IMR-90 (cell line): ENCODE data around the gene TMEM141. TPM values are rescaled to one million over a fixed set of nuclear protein-coding genes. Genes with fewer than 3 reads are reported as not detected.

ENCODE experiments used
- ATAC-seq: fragments of 200-7000 bp; cut with Tn5 transposase; 2 replicates; pipeline ENCODE4 v1.9.1; 2020; ENCODE audit warnings: low read depth, mild to moderate bottlenecking, moderate library complexity
- BruUV-seq: library from RNA; stranded (reverse); fragments of 400-500 nt; replicated peaks from 2 replicates; lab custom pipeline; 2021; lab: Mats Ljungman, UMichigan
- CTCF ChIA-PET: fragments of 300-600 bp; formaldehyde crosslinking; extraction: SDS; loops from one replicate; lab custom pipeline; 2021; ENCODE audit warnings: antibody characterized with exemption; lab: Yijun Ruan, JAX
- POLR2A ChIA-PET: fragments of 300-600 bp; sonication (Branson Sonifier 250); formaldehyde crosslinking; loops from one replicate; lab custom pipeline; 2022; ENCODE audit warnings: antibody characterized with exemption; ENCODE audit not compliant: unreplicated experiment; lab: Charles Lee
- DNase-seq: peaks from one replicate; pipeline ENCODE4 v3.0.0; 2013
- H2AFZ ChIP-seq: replicated peaks from 2 replicates; pipeline ENCODE3; 2013; ENCODE audit warnings: low read length, mild to moderate bottlenecking; ENCODE audit not compliant: poor library complexity
- H2AK5ac ChIP-seq: 2 replicates; pipeline ENCODE4 v1.6.1; 2013; ENCODE audit warnings: low read depth, low read length, inconsistent platforms
- H2AK9ac ChIP-seq: replicated peaks from 2 replicates; pipeline ENCODE3; 2013; ENCODE audit warnings: mild to moderate bottlenecking, low read depth, low read length, moderate library complexity; ENCODE audit not compliant: poor library complexity
- H2BK120ac ChIP-seq: 2 replicates; pipeline ENCODE4 v1.6.1; 2013; ENCODE audit warnings: low read depth, low read length, inconsistent platforms
- H2BK15ac ChIP-seq: 3 replicates; pipeline ENCODE4 v1.6.1; 2013; ENCODE audit warnings: low read depth, low read length, inconsistent platforms
- H2BK20ac ChIP-seq: 2 replicates; pipeline ENCODE4 v1.6.1; 2013; ENCODE audit warnings: low read depth, mild to moderate bottlenecking, inconsistent platforms, low read length, moderate library complexity
- H2BK5ac ChIP-seq: 2 replicates; pipeline ENCODE4 v1.6.1; 2013; ENCODE audit warnings: mild to moderate bottlenecking, low read depth, low read length, inconsistent platforms; ENCODE audit not compliant: poor library complexity, severe bottlenecking
- H3K14ac ChIP-seq: replicated peaks from 2 replicates; pipeline ENCODE4 v1.6.1; 2013; ENCODE audit warnings: low read depth, low read length, inconsistent platforms
- H3K18ac ChIP-seq: 2 replicates; pipeline ENCODE4 v1.6.1; 2013; ENCODE audit warnings: low read depth, low read length, control low read depth
- H3K23ac ChIP-seq: 2 replicates; pipeline ENCODE4 v1.6.1; 2013; ENCODE audit warnings: low read depth, low read length, inconsistent platforms
- H3K27ac ChIP-seq: 2 replicates; pipeline ENCODE4 v1.5.1; 2013; ENCODE audit warnings: mild to moderate bottlenecking, control low read depth, low read length; ENCODE audit not compliant: insufficient read depth
- H3K27me3 ChIP-seq: 2 replicates; pipeline ENCODE4 v1.6.1; 2013; ENCODE audit warnings: low read length; ENCODE audit not compliant: control insufficient read depth, insufficient read depth
- H3K36me3 ChIP-seq: 2 replicates; pipeline ENCODE4 v1.6.1; 2013; ENCODE audit warnings: low read length, mixed read lengths; ENCODE audit not compliant: control insufficient read depth, insufficient read depth
- H3K4ac ChIP-seq: 2 replicates; pipeline ENCODE4 v1.6.1; 2013; ENCODE audit warnings: low read depth, low read length, inconsistent platforms
- H3K4me1 ChIP-seq: 2 replicates; pipeline ENCODE4 v1.6.1; 2013; ENCODE audit warnings: low read length, mixed read lengths; ENCODE audit not compliant: control insufficient read depth, insufficient read depth
- H3K4me2 ChIP-seq: 2 replicates; pipeline ENCODE4 v1.6.1; 2013; ENCODE audit warnings: low read depth, mild to moderate bottlenecking, control low read depth, low read length, moderate library complexity
- H3K4me3 ChIP-seq: 2 replicates; pipeline ENCODE4 v1.5.1; 2013; ENCODE audit warnings: low read depth, mild to moderate bottlenecking, control low read depth, low read length, moderate library complexity; ENCODE audit not compliant: insufficient read depth
- H3K56ac ChIP-seq: 2 replicates; pipeline ENCODE4 v1.6.1; 2013; ENCODE audit warnings: low read length, inconsistent platforms; ENCODE audit not compliant: insufficient read depth; ENCODE audit errors: extremely low read depth
- H3K79me1 ChIP-seq, 2 experiments: 2 replicates each; pipeline ENCODE4 v1.6.1; 2013; ENCODE audit warnings: low read length in 2 of 2, inconsistent platforms in 1 of 2, low read depth in 1 of 2
- H3K9ac ChIP-seq: 2 replicates; pipeline ENCODE4 v1.6.1; 2013; ENCODE audit warnings: low read depth, low read length, control low read depth
- H3K9me1 ChIP-seq: 2 replicates; pipeline ENCODE4 v1.6.1; 2013; ENCODE audit warnings: low read length, inconsistent platforms; ENCODE audit not compliant: insufficient read depth
- H3K9me3 ChIP-seq: 2 replicates; pipeline ENCODE4 v1.6.1; 2013; ENCODE audit warnings: low read length; ENCODE audit not compliant: control insufficient read depth, insufficient read depth
- H4K20me1 ChIP-seq: 2 replicates; pipeline ENCODE4 v1.6.1; 2013; ENCODE audit warnings: low read length, inconsistent platforms; ENCODE audit not compliant: insufficient read depth
- H4K5ac ChIP-seq: 2 replicates; pipeline ENCODE4 v1.6.1; 2013; ENCODE audit warnings: mild to moderate bottlenecking, low read depth, low read length, control low read depth
- H4K8ac ChIP-seq, 2 experiments: 2 replicates each; pipeline ENCODE4 v1.6.1; 2013; ENCODE audit warnings: low read depth in 2 of 2, low read length in 2 of 2, control low read depth in 1 of 2, inconsistent platforms in 1 of 2
- H4K91ac ChIP-seq: 2 replicates; pipeline ENCODE4 v1.6.1; 2013; ENCODE audit warnings: low read depth, low read length, inconsistent platforms; ENCODE audit not compliant: insufficient read depth
- BHLHE40 ChIP-seq: fragments of 150-350 bp; IDR thresholded peaks from 2 replicates; pipeline ENCODE4 v1.6.1; 2016; ENCODE audit warnings: mild to moderate bottlenecking, low read depth, low read length
- CTCF ChIP-seq: conservative IDR thresholded peaks from 2 replicates; pipeline ENCODE4 v1.5.1; 2012; ENCODE audit warnings: mild to moderate bottlenecking, low read depth, low read length, improper control_type of control experiment
- ELK1 ChIP-seq: fragments of 150-350 bp; IDR thresholded peaks from 2 replicates; pipeline ENCODE4 v1.6.1; 2016; ENCODE audit warnings: low read depth, mild to moderate bottlenecking, low read length, moderate library complexity, borderline replicate concordance
- FOS ChIP-seq: fragments of 150-350 bp; IDR thresholded peaks from 2 replicates; pipeline ENCODE4 v1.6.1; 2016; ENCODE audit warnings: low read depth, low read length
- MAFK ChIP-seq: IDR thresholded peaks from 2 replicates; pipeline ENCODE4 v1.6.1; 2012; ENCODE audit warnings: low read depth, low read length, improper control_type of control experiment
- MAZ ChIP-seq: IDR thresholded peaks from 2 replicates; pipeline ENCODE4 v1.6.1; 2012; ENCODE audit warnings: low read depth, mild to moderate bottlenecking, low read length, improper control_type of control experiment, moderate library complexity, borderline replicate concordance
- NFE2L2 ChIP-seq: fragments of 150-350 bp; IDR thresholded peaks from 2 replicates; pipeline ENCODE4 v1.6.1; 2016; ENCODE audit warnings: low read depth, mild to moderate bottlenecking, low read length
- POLR2A ChIP-seq: IDR thresholded peaks from 2 replicates; pipeline ENCODE4 v1.6.1; 2012; ENCODE audit warnings: mild to moderate bottlenecking, low read depth, low read length
- RAD21 ChIP-seq: IDR thresholded peaks from 2 replicates; pipeline ENCODE4 v1.6.1; 2012; ENCODE audit warnings: low read length, improper control_type of control experiment
- RFX5 ChIP-seq: IDR thresholded peaks from 2 replicates; pipeline ENCODE4 v1.8.0; 2012; ENCODE audit warnings: low read depth, mild to moderate bottlenecking, low read length, moderate library complexity
- SMC3 ChIP-seq: fragments of 150-350 bp; IDR thresholded peaks from 2 replicates; pipeline ENCODE4 v1.6.1; 2016; ENCODE audit warnings: low read depth, mild to moderate bottlenecking, antibody characterized with exemption, low read length, moderate library complexity
- WGBS, 2 experiments: methylation state at CpG; one replicate each; pipeline versions ENCODE4 v1.1.5 to v1.1.7; 2013; ENCODE audit warnings: missing lambda C conversion rate in 2 of 2; ENCODE audit not compliant: insufficient read length in 1 of 2; ENCODE audit errors: extremely low coverage in 2 of 2; 5-methylcytosine and 5-hydroxymethylcytosine counted together
- dilution Hi-C: fragments of 300-500 bp; cut with HindIII; formaldehyde crosslinking; loops from one replicate; pipeline ENCODE4 v1.14.3; 2018; ENCODE audit warnings: low sequenced_read_pairs; ENCODE audit not compliant: unreplicated experiment
- in situ Hi-C: fragments of 300-500 bp; cut with MboI; formaldehyde crosslinking; loops from 3 replicates; pipeline ENCODE4 v1.14.3; 2019; ENCODE audit warnings: low sequenced_read_pairs, inconsistent platforms, mixed read lengths
- intact Hi-C: fragments of 100-400 bp; cut with micrococcal nuclease; formaldehyde crosslinking; loops from 2 replicates; pipeline ENCODE4 v1.10.0; 2022
- polyA plus RNA-seq, 3 experiments: library from polyadenylated mRNA; depleted of rRNA; stranded (reverse); fragments of >200 nt; gene quantifications; 2 replicates each; pipeline ENCODE4 v1.2.3, GENCODE V29; 2012; ENCODE audit warnings: low replicate concordance in 1 of 3
- total RNA-seq: library from RNA; depleted of rRNA; stranded (reverse); fragments of >200 nt; gene quantifications from 2 replicates; pipeline ENCODE4 v1.2.3, GENCODE V29; 2012

Gene TMEM141
- total and polyA plus RNA-seq, 2 of the 4 experiments (the other 2 are of a cell fraction): 39.1 to 77.8 TPM

GRCh38 chr9:136799079-136799853 is 8.1 kb downstream of the TMEM141 start (continued):
- TF ChIP-seq RAD21: no peak

- DNase-seq: peak; percentile 24
- no peak overlapping the region for H4K8ac ChIP-seq
- H3K79me1 ChIP-seq: no peaks in the 10 kb centered on the region
- no peaks in the 10 kb centered on the region for H3K9me1 ChIP-seq
- no peak overlapping the region for H3K56ac ChIP-seq
- in situ Hi-C loops: no loop called here
- H4K20me1 ChIP-seq: peaks cover 8% of the 10 kb centered on the region
- no peak overlapping the region for H3K23ac ChIP-seq
- no peaks in the 10 kb centered on the region for H3K9me3 ChIP-seq
- H3K9ac ChIP-seq: no peak overlapping the region
- no peak overlapping the region for H3K4ac ChIP-seq
- H4K5ac ChIP-seq: no peak overlapping the region
- H2BK120ac ChIP-seq: no peak overlapping the region
- peak; percentile 80 for ATAC-seq
- no peak overlapping the region for H2BK15ac ChIP-seq
- TF ChIP-seq MAFK (no peak), MAZ (no peak), NFE2L2 (no peak), CTCF (no peak), RFX5 (no peak), BHLHE40 (no peak), ELK1 (no peak), SMC3 (no peak), RAD21 (no peak), FOS (no peak), POLR2A (no peak)
- H2AK5ac ChIP-seq: no peak overlapping the region
- H3K27me3 ChIP-seq: peaks cover 37% of the 10 kb centered on the region
- ChIA-PET POLR2A (no interaction called here), CTCF (no interaction called here)
- H2BK20ac ChIP-seq: no peak overlapping the region
- peak overlapping the region; percentile 84 for H2AFZ ChIP-seq
- H3K27ac ChIP-seq: no peak overlapping the region
- H3K4me3 ChIP-seq: peak overlapping the region; percentile 37
- no TSS peak for BruUV-seq
- no peak overlapping the region for H3K18ac ChIP-seq
- no peaks in the 10 kb centered on the region for H3K36me3 ChIP-seq
- peak overlapping the region; percentile 88 for H3K4me2 ChIP-seq
- no peak overlapping the region for H2BK5ac ChIP-seq
- H3K4me1 ChIP-seq: peaks cover 10% of the 10 kb centered on the region
- dilution Hi-C loops: no loop called here
- 1% methylated on average over 12 of the region's 63 CpGs; no CpG with 5 or more reads in 1 of the 2 experiments for WGBS, 2 experiments
- no peak overlapping the region for H3K14ac ChIP-seq
- intact Hi-C loops: no loop called here
- no peak overlapping the region for H2AK9ac ChIP-seq
- H4K91ac ChIP-seq: no peak overlapping the region
Observed at GRCh38 chr9:136799854-136800657, 8.9 kb downstream of the TMEM141 start.
